Vagina (tissue), 2 donors: ENCODE results near the gene CCDC82. TPM values are rescaled to one million over a fixed set of nuclear protein-coding genes. Genes with fewer than 3 reads are reported as not detected.
"Not testable (repeated sequence)": the region's sequence is repeated elsewhere in the genome, so short reads cannot be mapped to it uniquely, and the experiment has no call there.

ENCODE experiments used
- DNase-seq, 2 donors: peaks; one replicate each; pipeline ENCODE4 v3.0.0-alpha.2; 2017; ENCODE audit errors: extremely low spot score in 2 of 2
- H3K27ac ChIP-seq: fragments of 200-600 bp; sonication (generic); one replicate; pipeline ENCODE4 v1.5.1; 2019
- H3K27me3 ChIP-seq: fragments of 200-600 bp; sonication (generic); one replicate; pipeline ENCODE4 v1.5.1; 2019
- H3K36me3 ChIP-seq, 2 donors: fragments of 200-600 bp; sonication (generic); one replicate each; pipeline ENCODE4 v1.5.1; 2017 to 2019
- H3K4me1 ChIP-seq: fragments of 200-600 bp; sonication (generic); one replicate; pipeline ENCODE4 v1.5.1; 2019
- H3K4me3 ChIP-seq, 2 donors: fragments of 200-600 bp; sonication (generic); 1 replicate in 1 of 2; 2 replicates in 1 of 2; pipeline ENCODE4 v1.5.1; 2016 to 2019
- H3K9me3 ChIP-seq: fragments of 200-600 bp; sonication (generic); one replicate; pipeline ENCODE4 v1.5.1; 2019
- CTCF ChIP-seq, 3 experiments: fragments of 450-650 bp in 2 of 3; fragments of 200-600 bp in 1 of 3; sonication (generic) in 1 of 3; IDR thresholded peaks; one replicate each; pipeline ENCODE4 v1.5.1; 2017 to 2019; ENCODE audit warnings: antibody characterized with exemption in 3 of 3, mild to moderate bottlenecking in 2 of 3, moderate library complexity in 2 of 3
- POLR2A ChIP-seq, 2 donors: fragments of 450-650 bp; IDR thresholded peaks; one replicate each; pipeline ENCODE4 v1.6.1; 2017; ENCODE audit warnings: antibody characterized with exemption in 2 of 2, mild to moderate bottlenecking in 2 of 2, moderate library complexity in 2 of 2
- POLR2AphosphoS5 ChIP-seq, 2 donors: sonication (generic); formaldehyde crosslinking; IDR thresholded peaks; one replicate each; pipeline ENCODE4 v1.9.0; 2017; ENCODE audit warnings: antibody characterized with exemption in 2 of 2, mild to moderate bottlenecking in 2 of 2, low read depth in 1 of 2; ENCODE audit not compliant: insufficient read depth in 1 of 2
- intact Hi-C: fragments of 100-400 bp; cut with DNase I; formaldehyde crosslinking; loops from one replicate; pipeline ENCODE4 v1.15.1; 2023
- total RNA-seq: library from RNA; depleted of rRNA; stranded (reverse); fragments of >200 nt; gene quantifications from one replicate; pipeline ENCODE4 v1.2.3, GENCODE V29; 2016

CCDC82 gene
- 29.5 TPM for total RNA-seq

- peak within 1 kb of the TSS; percentile 68 to 92 for H3K4me3 ChIP-seq
- peaks cover 26% of the 10 kb centered on the region for H3K4me1 ChIP-seq
- no peaks in the 10 kb centered on the region for H3K36me3 ChIP-seq
- intact Hi-C loops: loop anchor here (10.0 kb wide), 1 partner anchor 545 kb away; no protein-coding TSS in a partner anchor
- H3K27ac ChIP-seq: peak within 1 kb of the TSS; percentile 75
- TF ChIP-seq CTCF (IDR thresholded peaks at IDR 0.05) (peak in 1 of 3 experiments; percentile 10), POLR2AphosphoS5 (IDR thresholded peaks at IDR 0.05; ENCODE audit: insufficient read depth in 1 of 2, low read depth in 1 of 2) (peak; percentile 83 to 99), POLR2A (IDR thresholded peaks at IDR 0.05) (peak in 1 of 2 donors; percentile 83)
- no peaks in the 10 kb centered on the region for H3K9me3 ChIP-seq
- no peaks in the 10 kb centered on the region for H3K27me3 ChIP-seq
- DNase-seq: peak; percentile 96 to 98
Measured at GRCh38 chr11:96389720-96390487, at the start of gene CCDC82, which contains the start of gene JRKL. TSS of gene CCDC82 (minus strand) at chr11:96389912. CDS start at chr11:96384747, 5,165 bp downstream. TSS of gene JRKL (plus strand) at chr11:96390013. CDS start at chr11:96390650, 637 bp downstream.

DNA sequence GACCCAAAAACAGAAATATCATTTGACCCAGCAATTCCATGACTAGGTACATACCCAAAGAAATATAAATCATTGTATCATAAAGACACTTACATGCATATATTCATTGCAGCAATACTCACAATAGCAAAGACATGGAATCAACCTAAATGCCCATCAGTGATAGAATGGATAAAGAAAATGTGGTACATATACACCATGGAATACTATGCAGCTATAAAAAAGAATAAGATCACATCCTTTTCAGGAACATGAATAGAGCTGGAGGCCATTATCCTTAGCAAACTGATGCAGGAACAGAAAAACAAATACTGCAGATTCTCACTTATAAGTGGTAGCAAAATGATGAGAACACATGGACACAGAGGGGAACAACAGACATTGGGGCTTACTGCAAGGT is 42.9 kb upstream of the CCDC82 start:
- not testable (repeated sequence) for H3K4me3 ChIP-seq, DNase-seq, H3K9me3 ChIP-seq, H3K27ac ChIP-seq, H3K4me1 ChIP-seq, H3K36me3 ChIP-seq, H3K27me3 ChIP-seq
- intact Hi-C loops: loop anchor here (5.0 kb wide), 1 partner anchor 1790 kb away; no protein-coding TSS in a partner anchor

- intact Hi-C loops: loop anchor here (5.0 kb wide), 1 partner anchor 1788 kb away; no protein-coding TSS in a partner anchor
- H3K27ac ChIP-seq: no peak overlapping the region
- no peak overlapping the region for H3K4me3 ChIP-seq
- no peak for DNase-seq
- H3K9me3 ChIP-seq: no peaks in the 10 kb centered on the region
- no peaks in the 10 kb centered on the region for H3K27me3 ChIP-seq
- H3K36me3 ChIP-seq: no peaks in the 10 kb centered on the region
- TF ChIP-seq POLR2AphosphoS5 (IDR thresholded peaks at IDR 0.05; ENCODE audit: insufficient read depth in 1 of 2, low read depth in 1 of 2): no peak
- no peak for TF ChIP-seq POLR2A (IDR thresholded peaks at IDR 0.05)
- no peaks in the 10 kb centered on the region for H3K4me1 ChIP-seq
Measured at GRCh38 chr11:96430668-96431067, 41.0 kb upstream of the CCDC82 start.

- no peak for DNase-seq
- H3K36me3 ChIP-seq: no peaks in the 10 kb centered on the region
- H3K4me3 ChIP-seq: no peak overlapping the region
- no peaks in the 10 kb centered on the region for H3K4me1 ChIP-seq
- H3K27me3 ChIP-seq: no peaks in the 10 kb centered on the region
- no peaks in the 10 kb centered on the region for H3K9me3 ChIP-seq
- intact Hi-C loops: no loop called here
- TF ChIP-seq POLR2A (IDR thresholded peaks at IDR 0.05): no peak
- no peak for TF ChIP-seq POLR2AphosphoS5 (IDR thresholded peaks at IDR 0.05; ENCODE audit: insufficient read depth in 1 of 2, low read depth in 1 of 2)
- no peak for TF ChIP-seq CTCF (IDR thresholded peaks at IDR 0.05)
- no peak overlapping the region for H3K27ac ChIP-seq
Measured at GRCh38 chr11:96424693-96425092, 35.0 kb upstream of the CCDC82 start.

DNA sequence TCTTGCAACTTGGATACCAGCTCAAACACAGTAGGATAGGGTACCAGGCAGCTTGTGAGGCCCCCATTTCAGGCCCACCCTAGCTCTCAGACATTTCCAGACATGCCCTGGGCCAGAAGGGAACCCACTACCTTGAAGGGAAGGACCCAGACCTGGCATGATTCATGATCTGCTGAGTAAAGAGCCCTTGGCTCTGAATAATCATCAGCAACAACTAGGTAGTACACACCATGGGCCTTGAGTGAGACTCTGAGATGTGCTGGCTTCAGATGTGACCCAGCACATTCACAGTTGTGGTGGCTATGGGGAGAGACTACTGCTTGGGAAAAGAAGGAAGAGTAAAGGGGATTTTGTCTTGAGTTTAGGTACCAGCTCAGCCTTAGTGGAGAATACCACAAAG is 23.7 kb upstream of the CCDC82 start:
- H3K4me3 ChIP-seq: no peak overlapping the region
- DNase-seq: no peak
- H3K27me3 ChIP-seq: no peaks in the 10 kb centered on the region
- no peaks in the 10 kb centered on the region for H3K4me1 ChIP-seq
- no peak overlapping the region for H3K27ac ChIP-seq
- H3K36me3 ChIP-seq: no peaks in the 10 kb centered on the region
- H3K9me3 ChIP-seq: no peaks in the 10 kb centered on the region
- intact Hi-C loops: no loop called here
- TF ChIP-seq CTCF (IDR thresholded peaks at IDR 0.05): no peak
- no peak for TF ChIP-seq POLR2AphosphoS5 (IDR thresholded peaks at IDR 0.05; ENCODE audit: insufficient read depth in 1 of 2, low read depth in 1 of 2)
- TF ChIP-seq POLR2A (IDR thresholded peaks at IDR 0.05): no peak
